Panc1 (cell line): Measurements from ENCODE around the gene MTR. TPM values are rescaled to one million over a fixed set of nuclear protein-coding genes. Genes with fewer than 3 reads are reported as not detected.

ENCODE experiments used
- ATAC-seq: fragments of 200-7000 bp; cut with Tn5 transposase; 2 replicates; pipeline ENCODE4 v1.9.1; 2020; ENCODE audit warnings: mild to moderate bottlenecking, moderate library complexity
- BruUV-seq: library from RNA; stranded (reverse); fragments of 400-500 nt; replicated peaks from 2 replicates; lab custom pipeline; 2021; lab: Mats Ljungman, UMichigan
- CTCF ChIA-PET: fragments of 300-600 bp; sonication (Branson Sonifier 250); formaldehyde crosslinking; loops from one replicate; lab custom pipeline; 2022; ENCODE audit warnings: antibody characterized with exemption; lab: Charles Lee
- POLR2A ChIA-PET: fragments of 300-600 bp; sonication (Branson Sonifier 250); formaldehyde crosslinking; loops from one replicate; lab custom pipeline; 2022; ENCODE audit warnings: antibody characterized with exemption; lab: Charles Lee
- DNase-seq: peaks from one replicate; pipeline ENCODE4 v3.0.0-alpha.2; 2010; ENCODE audit warnings: low read depth, low spot score
- H3K27ac ChIP-seq: 2 replicates; pipeline ENCODE4 v1.5.1; 2011; ENCODE audit warnings: mild to moderate bottlenecking, low read length, inconsistent platforms
- H3K27me3 ChIP-seq: fragments of 200-500 bp; sonication (Bioruptor generic); 2 replicates; pipeline ENCODE4 v1.6.0; 2014; ENCODE audit warnings: low read length, inconsistent platforms; ENCODE audit not compliant: control insufficient read depth, insufficient read depth
- H3K36me3 ChIP-seq: fragments of 200-500 bp; sonication (Bioruptor generic); 2 replicates; pipeline ENCODE4 v1.5.1; 2014; ENCODE audit warnings: inconsistent platforms, mild to moderate bottlenecking, low read length, moderate library complexity; ENCODE audit not compliant: control insufficient read depth, insufficient read depth
- H3K4me1 ChIP-seq: 2 replicates; pipeline ENCODE4 v1.5.1; 2011; ENCODE audit warnings: inconsistent platforms, mild to moderate bottlenecking, low read length, moderate library complexity; ENCODE audit not compliant: control insufficient read depth, insufficient read depth
- H3K4me3 ChIP-seq, 2 experiments: 2 replicates each; pipeline ENCODE4 v1.5.1; 2011 to 2012; ENCODE audit warnings: low read depth in 2 of 2, low read length in 2 of 2, mild to moderate bottlenecking in 2 of 2, inconsistent platforms in 1 of 2, moderate library complexity in 1 of 2
- H3K9me3 ChIP-seq: fragments of 200-500 bp; sonication (Bioruptor generic); 2 replicates; pipeline ENCODE4 v1.5.1; 2014; ENCODE audit warnings: low read depth, mild to moderate bottlenecking, inconsistent platforms, low read length, moderate library complexity; ENCODE audit not compliant: control insufficient read depth, insufficient read depth
- CTCF ChIP-seq: fragments of 450-650 bp; IDR thresholded peaks from 2 replicates; pipeline ENCODE4 v1.5.1; 2017; ENCODE audit warnings: mild to moderate bottlenecking
- POLR2AphosphoS5 ChIP-seq: IDR thresholded peaks from 2 replicates; pipeline ENCODE4 v1.6.1; 2012; ENCODE audit warnings: mild to moderate bottlenecking, low read depth, low read length, moderate library complexity
- REST ChIP-seq, 2 experiments: IDR thresholded peaks; 2 replicates each; pipeline ENCODE4 v1.6.1; 2011 to 2012; ENCODE audit warnings: low read depth in 2 of 2, control low read depth in 1 of 2, low read length in 1 of 2, mild to moderate bottlenecking in 1 of 2, moderate library complexity in 1 of 2; ENCODE audit not compliant: insufficient read depth in 1 of 2
- SIN3A ChIP-seq: IDR thresholded peaks from 2 replicates; pipeline ENCODE4 v1.6.1; 2012; ENCODE audit warnings: low read depth, mild to moderate bottlenecking, low read length, moderate library complexity, borderline replicate concordance; ENCODE audit not compliant: insufficient read depth
- TCF7L2 ChIP-seq: IDR thresholded peaks from 2 replicates; pipeline ENCODE4 v1.6.1; 2011; ENCODE audit warnings: mild to moderate bottlenecking, low read depth, low read length, inconsistent platforms
- in situ Hi-C: cut with HindIII; loops from 2 replicates; pipeline ENCODE4 v1.10.0; 2016; ENCODE audit warnings: low sequenced_read_pairs, low pct_unique_long_range_greater_than_20kb
- intact Hi-C: fragments of 100-400 bp; cut with micrococcal nuclease; formaldehyde crosslinking; loops from one replicate; pipeline ENCODE4 v1.10.0; 2022; ENCODE audit not compliant: unreplicated experiment
- total RNA-seq: library from RNA; stranded (reverse); gene quantifications from one replicate; pipeline ENCODE4 v1.2.1, GENCODE V29; 2021; ENCODE audit not compliant: unreplicated experiment

MTR gene
- total RNA-seq, 1 experiment from 2014 or later, result 33.7 TPM

- intact Hi-C loops, result no loop called here
- H3K27ac ChIP-seq, result no peak overlapping the region
- ATAC-seq (no peak), DNase-seq (no peak)
- no peaks in the 10 kb centered on the region for H3K36me3 ChIP-seq
- H3K4me3 ChIP-seq, result no peak overlapping the region
- no peaks in the 10 kb centered on the region for H3K9me3 ChIP-seq
- in situ Hi-C loops, result no loop called here
- CTCF ChIA-PET, result interaction anchor here (0.6 kb wide), 1 partner anchor 26 kb away, joined by 5 read pairs; no protein-coding TSS in a partner anchor
- no TSS peak for BruUV-seq
- TF ChIP-seq REST (IDR thresholded peaks at IDR 0.05; ENCODE audit: insufficient read depth in 1 of 2, low read depth in 2 of 2, low read length in 1 of 2), result no peak
- TF ChIP-seq SIN3A, result no peak
- no peak for TF ChIP-seq POLR2AphosphoS5
- TF ChIP-seq TCF7L2, result no peak
- no peak for TF ChIP-seq CTCF
- no peaks in the 10 kb centered on the region for H3K4me1 ChIP-seq
- POLR2A ChIA-PET, result no interaction called here
- no peaks in the 10 kb centered on the region; the same call in 1 of the 2 replicates for H3K27me3 ChIP-seq
Measured at GRCh38 chr1:236786453-236786852, 8.6 kb upstream of the MTR start.

GRCh38 chr1:236794585-236795034 lies 482 bp upstream of the MTR start:
- in situ Hi-C loops (no loop called here), intact Hi-C loops (no loop called here)
- no peak for ATAC-seq
- Histone ChIP-seq H3K9me3 (no peaks in the 10 kb centered on the region), H3K4me3 (peak overlapping the region; percentile 77 to 89), H3K27me3 (no peaks in the 10 kb centered on the region; the same call in 1 of the 2 replicates), H3K36me3 (peaks cover 2% of the 10 kb centered on the region; the same call in 1 of the 2 replicates), H3K27ac (peak overlapping the region; percentile 88), H3K4me1 (peaks cover 9% of the 10 kb centered on the region; the same call in 1 of the 2 replicates)
- BruUV-seq, result no TSS peak
- ChIA-PET CTCF (interaction anchor here (0.5 kb wide), 1 partner anchor 41 kb away, joined by 4 read pairs; no protein-coding TSS in a partner anchor), POLR2A (interaction anchor here (1.0 kb wide), 1 partner anchor 25 kb away, joined by 3 read pairs; no protein-coding TSS in a partner anchor)
- DNase-seq, result no peak
- TF ChIP-seq POLR2AphosphoS5 (no peak; the same call in 1 of the 2 replicates), REST (IDR thresholded peaks at IDR 0.05; ENCODE audit: insufficient read depth in 1 of 2, low read depth in 2 of 2, low read length in 1 of 2) (0 out of 4 replicates have a peak, but pooled peaks of 1 of the 2 experiments have one; percentile 40), CTCF (no peak)
